ENCODE measurements around the gene MASP2.
"Not testable (repeated sequence)": the region's sequence is repeated elsewhere in the genome, so short reads cannot be mapped to it uniquely, and the experiment has no call there.

MASP2 gene

GRCh38 chr1:11058026-11058425 is 11.0 kb upstream of the MASP2 start:
- no peak for DNase-seq

GRCh38 chr1:11057477-11057876 is 10.4 kb upstream of the MASP2 start:
- no peak for DNase-seq

DNA sequence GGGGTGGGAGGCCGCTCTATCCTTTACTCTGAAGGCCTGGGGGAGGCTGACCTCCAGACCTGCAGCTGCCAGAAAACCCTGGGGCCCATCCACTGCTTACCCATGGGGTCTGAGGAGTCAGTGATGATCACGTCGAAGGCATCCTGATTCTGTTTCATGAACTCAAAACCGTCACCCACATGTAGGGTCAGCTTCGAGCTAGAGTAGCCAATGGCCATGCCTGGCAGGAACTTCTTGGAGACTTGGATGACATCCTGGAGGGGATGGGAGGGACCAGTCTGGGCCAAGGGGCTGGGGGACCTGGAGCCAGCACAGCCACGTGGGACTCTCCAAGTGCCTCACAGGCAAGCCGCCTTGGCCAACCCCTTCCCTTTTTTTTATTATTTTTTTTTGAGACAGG is 9.5 kb upstream of the MASP2 start:
- DNase-seq = no peak

DNA sequence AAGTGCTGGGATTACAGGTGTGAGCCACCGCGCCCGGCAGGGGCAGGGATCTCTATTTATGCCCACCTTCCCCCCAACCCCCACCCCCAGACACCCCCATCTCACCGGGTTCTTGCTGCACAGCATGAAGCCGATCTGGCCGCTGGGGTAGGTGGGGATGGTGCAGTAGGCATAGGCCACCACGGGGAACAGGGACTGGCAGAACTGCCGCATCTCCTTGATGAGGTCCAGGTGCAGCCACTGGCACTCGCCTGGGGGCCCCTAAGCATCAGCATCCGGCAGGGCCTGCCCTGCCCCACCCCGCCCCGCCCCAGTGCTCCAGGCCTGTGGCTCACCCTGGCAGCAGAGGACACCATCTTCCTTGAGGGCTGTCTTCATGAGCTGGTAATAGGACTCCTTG is 8.6 kb upstream of the MASP2 start:
- DNase-seq = no peak

- no peak for DNase-seq
Measured at GRCh38 chr1:11054666-11055065, 7.6 kb upstream of the MASP2 start.

DNA sequence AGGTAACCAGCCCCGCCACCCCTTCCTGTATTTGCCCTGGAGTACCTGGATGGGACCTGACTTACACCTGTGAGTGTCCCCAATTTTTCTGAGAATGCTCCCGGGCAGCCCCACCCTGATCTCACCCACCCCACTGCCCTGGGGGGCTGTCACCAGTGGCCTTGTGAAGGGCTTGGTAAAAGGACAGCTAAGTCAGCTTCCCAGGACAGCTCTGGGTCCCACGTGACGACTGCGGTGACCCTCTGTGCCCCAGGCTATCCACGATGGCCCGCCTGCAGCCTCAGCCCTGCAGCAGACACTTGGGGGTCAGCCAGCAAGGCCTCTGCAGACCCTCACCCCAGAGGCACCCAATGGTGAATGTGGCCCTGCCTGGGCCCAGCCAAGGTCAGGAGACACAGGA is 7.1 kb upstream of the MASP2 start:
- DNase-seq = no peak

- peak; percentile 42 for DNase-seq
Measured at GRCh38 chr1:11053758-11054137, 6.7 kb upstream of the MASP2 start.

GRCh38 chr1:11052839-11053757 is 6.1 kb upstream of the MASP2 start:
- DNase-seq = no peak

- no peak for DNase-seq
Measured at GRCh38 chr1:11051781-11052511, 4.9 kb upstream of the MASP2 start.

GRCh38 chr1:11051121-11051520 is 4.1 kb upstream of the MASP2 start:
- DNase-seq = not testable (repeated sequence)

GRCh38 chr1:11046270-11046566 is 821 bp downstream of the MASP2 start:
- no peak for DNase-seq

DNA sequence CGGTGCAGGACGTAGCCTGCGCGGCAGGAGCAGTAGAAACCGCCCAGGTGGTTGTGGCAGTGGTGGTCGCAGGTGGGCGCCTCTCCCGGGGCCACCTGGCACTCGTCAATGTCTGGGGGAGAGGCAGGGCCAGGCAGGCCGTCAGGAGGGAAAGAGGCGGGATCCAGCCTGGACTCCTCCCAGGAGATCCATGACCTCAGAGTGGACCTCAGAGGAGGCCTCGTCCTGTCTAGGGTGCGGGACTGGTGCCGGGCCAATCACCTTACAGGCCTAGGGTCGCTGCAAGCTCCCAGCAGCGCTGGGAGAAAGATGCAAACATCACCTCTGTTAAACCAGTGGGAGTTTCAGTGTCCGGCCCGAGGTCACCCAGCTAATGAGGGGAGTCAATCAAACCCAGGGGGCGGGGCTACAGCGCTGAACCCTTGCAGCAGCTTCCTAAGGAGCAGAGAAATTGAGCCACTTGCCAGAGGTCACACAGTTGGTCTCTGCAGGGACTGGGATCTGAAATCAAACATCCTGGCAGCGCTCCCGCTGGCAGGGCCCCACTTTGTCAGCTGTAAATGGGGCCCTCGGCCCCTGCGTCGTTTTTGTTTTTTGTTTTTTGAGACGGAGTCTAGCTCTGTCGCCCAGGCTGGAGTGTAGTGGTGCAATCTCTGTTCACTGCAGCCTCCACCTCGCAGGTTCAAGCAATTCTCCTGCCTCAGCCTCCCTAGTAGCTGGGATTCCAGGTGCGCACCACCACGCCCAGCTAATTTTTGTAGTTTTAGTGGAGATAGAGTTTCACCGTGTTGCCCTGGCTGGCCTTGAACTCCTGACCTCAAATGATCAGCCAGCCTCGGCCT is 1.4 kb downstream of the MASP2 start:
- DNase-seq = no peak

DNA sequence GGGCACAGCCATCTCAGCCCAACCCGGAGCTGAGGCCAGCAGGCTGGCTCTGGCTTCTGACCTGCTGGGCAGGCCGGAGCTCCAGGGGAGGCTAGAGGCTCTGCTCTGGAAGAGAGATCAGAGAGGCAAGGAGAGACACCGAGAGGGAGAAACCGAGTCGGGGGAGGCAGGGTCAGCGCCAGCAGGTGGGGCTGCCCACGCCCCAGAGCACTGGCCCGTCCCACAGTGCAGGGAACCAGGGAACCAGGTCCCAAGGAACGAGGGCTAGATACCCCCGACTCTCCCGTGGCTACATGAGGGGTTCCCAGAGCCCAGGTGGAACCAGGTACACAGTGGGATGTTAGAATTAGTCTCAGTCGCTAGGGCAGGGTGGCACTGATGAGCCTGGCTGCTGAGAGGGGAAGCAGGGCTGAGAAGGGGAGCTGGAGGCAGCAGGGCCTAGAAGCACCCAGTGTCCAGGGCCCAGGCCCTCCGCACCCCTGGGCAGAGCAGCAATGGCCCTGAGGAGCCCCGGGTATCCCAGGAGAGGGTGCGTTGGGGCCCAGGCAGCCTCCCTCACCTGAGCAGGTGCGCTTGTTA is 2.1 kb downstream of the MASP2 start:
- DNase-seq = no peak

DNA sequence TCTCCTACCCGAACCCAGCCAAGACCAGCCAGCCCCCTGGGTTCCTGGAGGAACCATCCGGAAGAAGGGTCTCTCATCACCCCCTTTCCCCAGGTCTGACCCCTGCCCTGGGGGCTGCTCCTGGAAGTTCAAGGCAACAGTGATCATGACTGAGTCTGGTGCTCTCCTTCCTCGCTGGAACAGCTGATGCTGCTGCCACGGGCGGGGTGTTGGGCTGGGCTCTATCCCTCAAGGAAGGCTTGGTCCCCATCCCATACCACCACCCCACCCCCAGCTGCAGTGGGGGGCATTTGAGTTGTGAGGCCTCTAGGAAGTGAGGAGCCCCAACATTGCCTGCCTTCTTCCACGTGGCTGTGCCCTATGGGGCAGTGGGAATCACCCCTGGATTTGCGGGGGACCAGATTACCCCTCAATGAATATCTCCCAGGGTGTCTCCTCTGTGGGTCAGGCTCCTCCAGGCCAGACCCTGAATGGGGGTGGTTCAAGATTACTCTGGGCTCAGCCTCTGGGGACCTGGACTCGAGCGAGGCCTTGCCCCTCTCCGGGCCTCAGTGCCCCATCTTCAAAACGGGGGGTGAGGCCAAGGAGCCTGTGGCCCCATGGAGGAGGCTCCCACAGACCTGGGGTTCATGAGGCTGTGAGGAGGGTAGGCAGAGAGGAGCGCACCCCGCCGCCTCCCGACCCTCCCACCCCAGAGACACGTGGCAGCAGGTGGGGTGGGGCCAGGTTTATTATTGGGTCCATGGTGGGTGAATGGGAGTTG is 2.8 kb downstream of the MASP2 start:
- DNase-seq = no peak

GRCh38 chr1:11042995-11043874 is 3.8 kb downstream of the MASP2 start:
- no peak for DNase-seq

- no peak for DNase-seq
Measured at GRCh38 chr1:11042065-11042464, 5.0 kb downstream of the MASP2 start.

DNA sequence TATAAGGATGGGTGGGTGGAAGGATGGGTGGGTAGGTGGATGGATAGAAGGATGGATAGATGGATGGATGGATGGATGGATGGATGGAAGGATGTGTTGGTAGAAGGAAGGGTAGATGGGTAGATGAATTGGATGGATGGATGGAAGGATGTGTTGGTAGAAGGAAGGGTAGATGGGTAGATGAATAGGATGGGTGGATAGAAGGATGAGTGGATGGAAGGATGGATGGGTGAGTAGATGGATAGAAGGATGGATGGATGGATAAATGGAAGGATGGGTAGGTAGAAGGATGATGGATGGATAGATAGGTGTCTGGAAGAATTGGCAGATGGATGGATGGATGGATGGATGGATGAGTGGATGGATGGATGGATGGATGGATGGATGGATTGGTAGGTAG is 6.0 kb downstream of the MASP2 start:
- no peak for DNase-seq

- DNase-seq = not testable (repeated sequence)
Measured at GRCh38 chr1:11040105-11040429, 7.0 kb downstream of the MASP2 start.

GRCh38 chr1:11039351-11040104 is 7.5 kb downstream of the MASP2 start:
- DNase-seq = no peak

DNA sequence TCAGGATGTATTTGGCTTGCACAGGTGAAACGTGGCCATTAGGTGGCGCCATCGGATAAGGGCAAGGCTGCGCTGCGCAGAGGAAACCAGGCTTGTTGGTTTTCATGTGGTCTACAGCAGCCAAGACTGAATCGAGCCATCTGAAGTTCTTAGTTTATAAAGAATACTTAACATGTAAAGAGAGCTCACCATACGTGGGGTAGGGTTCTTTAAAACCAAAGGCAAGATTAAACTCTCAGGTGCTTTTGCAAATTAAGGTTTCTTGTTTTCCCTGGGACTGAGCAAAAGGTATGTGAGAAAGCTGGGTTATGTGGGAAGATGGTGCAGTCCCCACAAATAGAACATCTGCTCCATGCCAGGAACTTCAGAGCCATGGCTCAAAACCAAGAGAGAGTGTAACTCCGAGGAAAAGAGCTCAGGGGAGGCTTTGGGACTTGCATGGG is 9.3 kb downstream of the MASP2 start:
- DNase-seq = peak; percentile 92

Data from activated CD4-positive, alpha-beta T cell treated with anti-CD3 and anti-CD28 coated beads for 48 hours (primary cell).